Measurements from ENCODE around the gene MYO15B.

- TF ChIP-seq CTCF (conservative IDR thresholded peaks at IDR 0.05 in 1 of 2, IDR thresholded peaks at IDR 0.05 in 1 of 2; ENCODE audit: low read depth in 1 of 2, low read length in 2 of 2): no peak
- TF ChIP-seq EZH2 (IDR thresholded peaks at IDR 0.05; ENCODE audit: low read length, missing control alignments): no peak
These were observed 53.7 kb downstream of the MYO15B start for GRCh38 chr17:75641343-75641742.
